ENCODE results near the gene FBXO15.

FBXO15 gene

GRCh38 chr18:74153377-74153776, 5.7 kb upstream of the FBXO15 start:
- no peak for DNase-seq

- no peak for DNase-seq
Observed at GRCh38 chr18:74152857-74153256, 5.2 kb upstream of the FBXO15 start.

- no peak for DNase-seq
Observed at GRCh38 chr18:74152270-74152669, 4.6 kb upstream of the FBXO15 start.

DNA sequence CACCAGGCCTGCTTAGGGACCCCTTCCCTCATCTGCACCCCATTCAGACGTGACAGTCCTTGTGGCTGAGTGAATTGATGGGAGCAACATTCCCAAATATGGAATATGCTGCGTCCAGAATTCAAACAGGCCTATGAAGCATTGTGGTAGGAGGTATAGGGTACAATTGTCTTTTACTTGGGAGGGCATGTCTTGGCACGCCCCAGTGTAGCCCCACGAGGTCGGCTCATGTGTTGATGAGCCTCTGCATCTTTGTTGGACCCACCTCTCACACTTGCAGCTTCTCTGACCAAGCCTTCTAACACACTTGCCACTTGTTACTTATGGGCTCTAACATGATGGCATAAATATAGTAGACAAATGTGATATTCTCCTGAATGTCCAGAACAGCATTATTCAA, 2.2 kb upstream of the FBXO15 start:
- no peak for DNase-seq

GRCh38 chr18:74148543-74149070, 973 bp upstream of the FBXO15 start:
- no peak for DNase-seq

DNA sequence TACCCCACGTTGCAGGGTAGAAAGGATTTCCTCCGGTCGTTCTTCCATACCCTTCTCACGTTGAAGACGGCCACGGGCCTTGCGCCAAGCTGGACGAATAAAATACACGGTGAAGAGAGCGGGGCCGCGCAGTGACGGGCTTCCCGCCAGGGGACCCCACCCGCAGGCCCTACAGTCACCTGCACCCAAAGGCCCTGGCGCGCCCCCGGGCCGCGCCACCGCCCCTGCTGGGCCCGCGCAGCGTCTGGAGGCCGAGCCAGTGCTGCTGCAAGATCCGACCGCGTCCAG, 199 bp downstream of the FBXO15 start:
- no peak for DNase-seq

GRCh38 chr18:74146756-74147155, 878 bp downstream of the FBXO15 start:
- DNase-seq: no peak

- DNase-seq: no peak
Observed at GRCh38 chr18:74142252-74142651, 5.4 kb downstream of the FBXO15 start.

DNA sequence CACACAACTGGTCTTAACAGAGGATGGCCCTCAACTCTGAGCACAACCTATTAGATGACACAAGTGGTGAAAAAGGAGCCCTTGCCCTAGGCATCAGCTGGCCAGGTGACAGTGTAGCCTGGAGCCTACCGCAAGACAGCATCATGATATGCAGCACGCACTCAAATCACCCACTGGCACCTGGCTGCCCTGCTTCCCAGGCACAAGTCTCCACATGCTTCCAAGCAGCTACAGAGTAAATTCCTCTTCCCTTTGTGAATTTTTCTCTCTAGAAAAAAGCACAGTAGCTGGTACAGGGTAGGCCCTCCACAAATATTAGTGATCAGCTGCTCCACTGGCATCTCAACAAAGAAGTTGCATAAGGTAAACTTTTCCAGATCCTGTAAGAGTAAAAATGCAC, 6.0 kb downstream of the FBXO15 start:
- no peak for DNase-seq

DNA sequence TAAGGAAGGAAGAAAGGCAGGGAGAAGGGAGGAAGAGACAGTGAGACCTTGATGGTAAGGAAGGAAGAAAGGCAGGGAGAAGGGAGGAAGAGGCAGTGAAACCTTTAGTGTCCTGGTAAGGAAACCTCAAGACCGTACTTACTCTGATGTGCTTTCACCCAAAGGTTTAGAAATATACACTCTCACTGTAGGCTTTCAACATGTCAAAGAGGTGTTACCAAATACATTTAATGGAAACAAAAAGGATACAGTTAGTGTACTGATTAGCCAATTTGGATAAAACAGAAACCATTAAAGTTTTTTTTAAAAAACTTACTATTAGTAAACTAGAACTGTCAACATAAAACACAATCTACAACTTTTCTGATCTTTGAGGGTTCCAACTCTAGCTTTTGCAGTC, 7.1 kb downstream of the FBXO15 start:
- DNase-seq: no peak

DNA sequence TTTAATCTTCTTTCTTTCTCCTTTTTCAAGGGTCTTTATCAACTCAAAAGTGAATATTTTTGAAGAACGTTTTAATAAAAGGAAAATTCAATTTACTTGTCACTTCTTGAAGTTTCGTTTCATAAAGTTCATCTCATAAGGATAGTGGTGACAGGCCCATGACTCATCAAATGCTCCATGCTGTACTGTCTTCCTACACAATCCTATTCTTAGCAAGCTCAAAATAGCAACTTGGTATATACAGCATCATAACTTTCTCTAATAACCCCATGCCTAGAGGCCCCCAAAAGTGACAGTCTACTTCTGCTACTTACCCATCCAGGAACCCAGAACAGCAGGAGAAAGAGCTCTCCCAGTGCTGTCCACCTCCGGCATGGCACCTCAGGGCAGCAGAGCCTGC, 7.7 kb downstream of the FBXO15 start:
- no peak for DNase-seq

GRCh38 chr18:74139411-74139810, 8.2 kb downstream of the FBXO15 start:
- no peak for DNase-seq

- no peak for DNase-seq
Observed at GRCh38 chr18:74137920-74138538, 9.6 kb downstream of the FBXO15 start.

DNA sequence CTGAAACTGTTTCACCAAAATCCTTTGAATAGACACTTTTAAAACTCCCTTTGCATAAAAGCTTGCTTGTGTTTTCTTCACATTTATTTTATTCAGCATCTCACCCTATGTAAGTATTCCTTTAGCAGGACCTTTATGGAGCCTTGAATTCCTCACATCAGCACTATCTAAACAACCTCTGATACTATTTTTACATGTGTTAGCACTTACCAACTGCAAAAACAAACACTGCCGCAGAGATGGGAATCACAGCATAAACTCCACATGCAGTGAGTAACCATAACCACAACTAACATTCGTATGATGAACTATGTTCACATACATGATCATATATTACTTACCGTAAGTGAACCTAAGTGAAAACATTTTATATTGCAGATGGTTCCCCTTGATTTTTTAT, 15.4 kb downstream of the FBXO15 start:
- no peak for DNase-seq

GRCh38 chr18:74131124-74131523, 16.5 kb downstream of the FBXO15 start:
- no peak for DNase-seq

- no peak for DNase-seq
Observed at GRCh38 chr18:74128159-74128558, 19.5 kb downstream of the FBXO15 start.

GRCh38 chr18:74126684-74127655, 20.7 kb downstream of the FBXO15 start:
- no peak for DNase-seq

- DNase-seq: no peak
Observed at GRCh38 chr18:74124642-74125041, 23.0 kb downstream of the FBXO15 start.

- no peak for DNase-seq
Observed at GRCh38 chr18:74123200-74123599, 24.4 kb downstream of the FBXO15 start.

- DNase-seq: peak; percentile 3
Observed at GRCh38 chr18:74116633-74117554, 30.7 kb downstream of the FBXO15 start.

- no peak for DNase-seq
Observed at GRCh38 chr18:74115046-74115445, 32.6 kb downstream of the FBXO15 start.

- no peak for DNase-seq
Observed at GRCh38 chr18:74114116-74114515, 33.5 kb downstream of the FBXO15 start.

GRCh38 chr18:74113711-74114110, 33.9 kb downstream of the FBXO15 start:
- DNase-seq: no peak
